Keratinocyte (primary cell): ENCODE results near the gene DALRD3.

Experiments used
- EZH2 ChIP-seq: IDR thresholded peaks from one replicate; pipeline ENCODE4 v1.6.1; 2012; ENCODE audit warnings: inconsistent platforms, mild to moderate bottlenecking, low read length, moderate library complexity
- TF ChIP-seq, protein P1 (sequence below), 3 experiments: IDR thresholded peaks in 1 of 3; conservative IDR thresholded peaks in 1 of 3; optimal IDR thresholded peaks in 1 of 3; 2 replicates in 2 of 3; 3 replicates in 1 of 3; pipeline versions ENCODE3 to v1.5.1; 2011; ENCODE audit warnings: low read length in 3 of 3, mild to moderate bottlenecking in 3 of 3, moderate library complexity in 2 of 3, control low read depth in 1 of 3, inconsistent platforms in 1 of 3; ENCODE audit not compliant: insufficient read depth in 2 of 3; ENCODE audit errors: extremely low read depth in 1 of 3

DNA sequence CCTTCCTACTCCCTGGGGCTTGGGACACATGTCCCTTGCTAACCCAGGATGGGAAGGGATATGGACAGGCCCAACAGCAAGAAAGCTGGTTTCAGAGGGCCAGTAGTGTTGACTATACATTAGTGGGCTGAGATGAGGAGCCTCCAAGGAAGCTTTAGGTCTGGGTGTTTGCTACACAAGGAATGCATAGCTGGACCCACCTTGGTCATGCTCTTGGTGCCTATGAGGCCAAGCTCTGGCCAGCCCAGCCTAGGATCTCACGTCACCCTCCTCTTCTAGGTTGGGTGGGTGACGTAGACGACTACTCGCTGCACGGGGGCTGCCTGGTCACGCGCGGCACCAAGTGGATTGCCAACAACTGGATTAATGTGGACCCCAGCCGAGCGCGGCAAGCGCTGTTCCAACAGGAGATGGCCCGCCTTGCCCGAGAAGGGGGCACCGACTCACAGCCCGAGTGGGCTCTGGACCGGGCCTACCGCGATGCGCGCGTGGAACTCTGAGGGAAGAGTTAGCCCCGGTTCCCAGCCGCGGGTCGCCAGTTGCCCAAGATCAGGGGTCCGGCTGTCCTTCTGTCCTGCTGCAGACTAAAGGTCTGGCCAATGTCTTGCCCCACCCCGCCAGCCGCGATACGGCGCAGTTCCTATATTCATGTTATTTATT lies 11.8 kb downstream of the DALRD3 start:
- TF ChIP-seq, protein P1, sequence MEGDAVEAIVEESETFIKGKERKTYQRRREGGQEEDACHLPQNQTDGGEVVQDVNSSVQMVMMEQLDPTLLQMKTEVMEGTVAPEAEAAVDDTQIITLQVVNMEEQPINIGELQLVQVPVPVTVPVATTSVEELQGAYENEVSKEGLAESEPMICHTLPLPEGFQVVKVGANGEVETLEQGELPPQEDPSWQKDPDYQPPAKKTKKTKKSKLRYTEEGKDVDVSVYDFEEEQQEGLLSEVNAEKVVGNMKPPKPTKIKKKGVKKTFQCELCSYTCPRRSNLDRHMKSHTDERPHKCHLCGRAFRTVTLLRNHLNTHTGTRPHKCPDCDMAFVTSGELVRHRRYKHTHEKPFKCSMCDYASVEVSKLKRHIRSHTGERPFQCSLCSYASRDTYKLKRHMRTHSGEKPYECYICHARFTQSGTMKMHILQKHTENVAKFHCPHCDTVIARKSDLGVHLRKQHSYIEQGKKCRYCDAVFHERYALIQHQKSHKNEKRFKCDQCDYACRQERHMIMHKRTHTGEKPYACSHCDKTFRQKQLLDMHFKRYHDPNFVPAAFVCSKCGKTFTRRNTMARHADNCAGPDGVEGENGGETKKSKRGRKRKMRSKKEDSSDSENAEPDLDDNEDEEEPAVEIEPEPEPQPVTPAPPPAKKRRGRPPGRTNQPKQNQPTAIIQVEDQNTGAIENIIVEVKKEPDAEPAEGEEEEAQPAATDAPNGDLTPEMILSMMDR (optimal IDR thresholded peaks at IDR 0.05 in 1 of 3, IDR thresholded peaks at IDR 0.05 in 1 of 3, conservative IDR thresholded peaks at IDR 0.05 in 1 of 3; ENCODE audit: extremely low read depth in 1 of 3, insufficient read depth in 2 of 3, low read length in 3 of 3): no peak
- no peak for TF ChIP-seq EZH2
